IMR-90 (cell line): ENCODE measurements around the gene ANKRD40. TPM values are rescaled to one million over a fixed set of nuclear protein-coding genes. Genes with fewer than 3 reads are reported as not detected.

Experiments
- ATAC-seq: fragments of 200-7000 bp; cut with Tn5 transposase; 2 replicates; pipeline ENCODE4 v1.9.1; 2020; ENCODE audit warnings: low read depth, mild to moderate bottlenecking, moderate library complexity
- BruUV-seq: library from RNA; stranded (reverse); fragments of 400-500 nt; replicated peaks from 2 replicates; lab custom pipeline; 2021; lab: Mats Ljungman, UMichigan
- CTCF ChIA-PET: fragments of 300-600 bp; formaldehyde crosslinking; extraction: SDS; loops from one replicate; lab custom pipeline; 2021; ENCODE audit warnings: antibody characterized with exemption; lab: Yijun Ruan, JAX
- POLR2A ChIA-PET: fragments of 300-600 bp; sonication (Branson Sonifier 250); formaldehyde crosslinking; loops from one replicate; lab custom pipeline; 2022; ENCODE audit warnings: antibody characterized with exemption; ENCODE audit not compliant: unreplicated experiment; lab: Charles Lee
- DNase-seq: peaks from one replicate; pipeline ENCODE4 v3.0.0; 2013
- H2AFZ ChIP-seq: replicated peaks from 2 replicates; pipeline ENCODE3; 2013; ENCODE audit warnings: low read length, mild to moderate bottlenecking; ENCODE audit not compliant: poor library complexity
- H2AK5ac ChIP-seq: 2 replicates; pipeline ENCODE4 v1.6.1; 2013; ENCODE audit warnings: low read depth, low read length, inconsistent platforms
- H2AK9ac ChIP-seq: replicated peaks from 2 replicates; pipeline ENCODE3; 2013; ENCODE audit warnings: mild to moderate bottlenecking, low read depth, low read length, moderate library complexity; ENCODE audit not compliant: poor library complexity
- H2BK120ac ChIP-seq: 2 replicates; pipeline ENCODE4 v1.6.1; 2013; ENCODE audit warnings: low read depth, low read length, inconsistent platforms
- H2BK15ac ChIP-seq: 3 replicates; pipeline ENCODE4 v1.6.1; 2013; ENCODE audit warnings: low read depth, low read length, inconsistent platforms
- H2BK20ac ChIP-seq: 2 replicates; pipeline ENCODE4 v1.6.1; 2013; ENCODE audit warnings: low read depth, mild to moderate bottlenecking, inconsistent platforms, low read length, moderate library complexity
- H2BK5ac ChIP-seq: 2 replicates; pipeline ENCODE4 v1.6.1; 2013; ENCODE audit warnings: mild to moderate bottlenecking, low read depth, low read length, inconsistent platforms; ENCODE audit not compliant: poor library complexity, severe bottlenecking
- H3K14ac ChIP-seq: replicated peaks from 2 replicates; pipeline ENCODE4 v1.6.1; 2013; ENCODE audit warnings: low read depth, low read length, inconsistent platforms
- H3K18ac ChIP-seq: 2 replicates; pipeline ENCODE4 v1.6.1; 2013; ENCODE audit warnings: low read depth, low read length, control low read depth
- H3K23ac ChIP-seq: 2 replicates; pipeline ENCODE4 v1.6.1; 2013; ENCODE audit warnings: low read depth, low read length, inconsistent platforms
- H3K27ac ChIP-seq: 2 replicates; pipeline ENCODE4 v1.5.1; 2013; ENCODE audit warnings: mild to moderate bottlenecking, control low read depth, low read length; ENCODE audit not compliant: insufficient read depth
- H3K27me3 ChIP-seq: 2 replicates; pipeline ENCODE4 v1.6.1; 2013; ENCODE audit warnings: low read length; ENCODE audit not compliant: control insufficient read depth, insufficient read depth
- H3K36me3 ChIP-seq: 2 replicates; pipeline ENCODE4 v1.6.1; 2013; ENCODE audit warnings: low read length, mixed read lengths; ENCODE audit not compliant: control insufficient read depth, insufficient read depth
- H3K4ac ChIP-seq: 2 replicates; pipeline ENCODE4 v1.6.1; 2013; ENCODE audit warnings: low read depth, low read length, inconsistent platforms
- H3K4me1 ChIP-seq: 2 replicates; pipeline ENCODE4 v1.6.1; 2013; ENCODE audit warnings: low read length, mixed read lengths; ENCODE audit not compliant: control insufficient read depth, insufficient read depth
- H3K4me2 ChIP-seq: 2 replicates; pipeline ENCODE4 v1.6.1; 2013; ENCODE audit warnings: low read depth, mild to moderate bottlenecking, control low read depth, low read length, moderate library complexity
- H3K4me3 ChIP-seq: 2 replicates; pipeline ENCODE4 v1.5.1; 2013; ENCODE audit warnings: low read depth, mild to moderate bottlenecking, control low read depth, low read length, moderate library complexity; ENCODE audit not compliant: insufficient read depth
- H3K56ac ChIP-seq: 2 replicates; pipeline ENCODE4 v1.6.1; 2013; ENCODE audit warnings: low read length, inconsistent platforms; ENCODE audit not compliant: insufficient read depth; ENCODE audit errors: extremely low read depth
- H3K79me1 ChIP-seq, 2 experiments: 2 replicates each; pipeline ENCODE4 v1.6.1; 2013; ENCODE audit warnings: low read length in 2 of 2, inconsistent platforms in 1 of 2, low read depth in 1 of 2
- H3K9ac ChIP-seq: 2 replicates; pipeline ENCODE4 v1.6.1; 2013; ENCODE audit warnings: low read depth, low read length, control low read depth
- H3K9me1 ChIP-seq: 2 replicates; pipeline ENCODE4 v1.6.1; 2013; ENCODE audit warnings: low read length, inconsistent platforms; ENCODE audit not compliant: insufficient read depth
- H3K9me3 ChIP-seq: 2 replicates; pipeline ENCODE4 v1.6.1; 2013; ENCODE audit warnings: low read length; ENCODE audit not compliant: control insufficient read depth, insufficient read depth
- H4K20me1 ChIP-seq: 2 replicates; pipeline ENCODE4 v1.6.1; 2013; ENCODE audit warnings: low read length, inconsistent platforms; ENCODE audit not compliant: insufficient read depth
- H4K5ac ChIP-seq: 2 replicates; pipeline ENCODE4 v1.6.1; 2013; ENCODE audit warnings: mild to moderate bottlenecking, low read depth, low read length, control low read depth
- H4K8ac ChIP-seq, 2 experiments: 2 replicates each; pipeline ENCODE4 v1.6.1; 2013; ENCODE audit warnings: low read depth in 2 of 2, low read length in 2 of 2, control low read depth in 1 of 2, inconsistent platforms in 1 of 2
- H4K91ac ChIP-seq: 2 replicates; pipeline ENCODE4 v1.6.1; 2013; ENCODE audit warnings: low read depth, low read length, inconsistent platforms; ENCODE audit not compliant: insufficient read depth
- BHLHE40 ChIP-seq: fragments of 150-350 bp; IDR thresholded peaks from 2 replicates; pipeline ENCODE4 v1.6.1; 2016; ENCODE audit warnings: mild to moderate bottlenecking, low read depth, low read length
- CEBPB ChIP-seq: IDR thresholded peaks from 2 replicates; pipeline ENCODE4 v1.6.1; 2012; ENCODE audit warnings: low read depth, low read length, improper control_type of control experiment
- CHD1 ChIP-seq: IDR thresholded peaks from 2 replicates; pipeline ENCODE4 v1.6.1; 2012; ENCODE audit warnings: low read depth, low read length, improper control_type of control experiment
- ELK1 ChIP-seq: fragments of 150-350 bp; IDR thresholded peaks from 2 replicates; pipeline ENCODE4 v1.6.1; 2016; ENCODE audit warnings: low read depth, mild to moderate bottlenecking, low read length, moderate library complexity, borderline replicate concordance
- FOS ChIP-seq: fragments of 150-350 bp; IDR thresholded peaks from 2 replicates; pipeline ENCODE4 v1.6.1; 2016; ENCODE audit warnings: low read depth, low read length
- MAFK ChIP-seq: IDR thresholded peaks from 2 replicates; pipeline ENCODE4 v1.6.1; 2012; ENCODE audit warnings: low read depth, low read length, improper control_type of control experiment
- MAZ ChIP-seq: IDR thresholded peaks from 2 replicates; pipeline ENCODE4 v1.6.1; 2012; ENCODE audit warnings: low read depth, mild to moderate bottlenecking, low read length, improper control_type of control experiment, moderate library complexity, borderline replicate concordance
- MXI1 ChIP-seq: IDR thresholded peaks from 2 replicates; pipeline ENCODE4 v1.6.1; 2012; ENCODE audit warnings: low read depth, mild to moderate bottlenecking, low read length, moderate library complexity, borderline replicate concordance
- RAD21 ChIP-seq: IDR thresholded peaks from 2 replicates; pipeline ENCODE4 v1.6.1; 2012; ENCODE audit warnings: low read length, improper control_type of control experiment
- RCOR1 ChIP-seq: IDR thresholded peaks from 2 replicates; pipeline ENCODE4 v1.6.1; 2012; ENCODE audit warnings: mild to moderate bottlenecking, low read length, improper control_type of control experiment; ENCODE audit not compliant: insufficient replicate concordance
- RFX5 ChIP-seq: IDR thresholded peaks from 2 replicates; pipeline ENCODE4 v1.8.0; 2012; ENCODE audit warnings: low read depth, mild to moderate bottlenecking, low read length, moderate library complexity
- SMC3 ChIP-seq: fragments of 150-350 bp; IDR thresholded peaks from 2 replicates; pipeline ENCODE4 v1.6.1; 2016; ENCODE audit warnings: low read depth, mild to moderate bottlenecking, antibody characterized with exemption, low read length, moderate library complexity
- WGBS, 2 experiments: methylation state at CpG; one replicate each; pipeline versions ENCODE4 v1.1.5 to v1.1.7; 2013; ENCODE audit warnings: missing lambda C conversion rate in 2 of 2; ENCODE audit not compliant: insufficient read length in 1 of 2; ENCODE audit errors: extremely low coverage in 2 of 2; 5-methylcytosine and 5-hydroxymethylcytosine counted together
- dilution Hi-C: fragments of 300-500 bp; cut with HindIII; formaldehyde crosslinking; loops from one replicate; pipeline ENCODE4 v1.14.3; 2018; ENCODE audit warnings: low sequenced_read_pairs; ENCODE audit not compliant: unreplicated experiment
- in situ Hi-C: fragments of 300-500 bp; cut with MboI; formaldehyde crosslinking; loops from 3 replicates; pipeline ENCODE4 v1.14.3; 2019; ENCODE audit warnings: low sequenced_read_pairs, inconsistent platforms, mixed read lengths
- intact Hi-C: fragments of 100-400 bp; cut with micrococcal nuclease; formaldehyde crosslinking; loops from 2 replicates; pipeline ENCODE4 v1.10.0; 2022
- polyA plus RNA-seq, 3 experiments: library from polyadenylated mRNA; depleted of rRNA; stranded (reverse); fragments of >200 nt; gene quantifications; 2 replicates each; pipeline ENCODE4 v1.2.3, GENCODE V29; 2012; ENCODE audit warnings: low replicate concordance in 1 of 3
- total RNA-seq: library from RNA; depleted of rRNA; stranded (reverse); fragments of >200 nt; gene quantifications from 2 replicates; pipeline ENCODE4 v1.2.3, GENCODE V29; 2012
- TF ChIP-seq, protein P1 (sequence below): conservative IDR thresholded peaks from 2 replicates; pipeline ENCODE4 v1.5.1; 2012; ENCODE audit warnings: mild to moderate bottlenecking, low read depth, low read length, improper control_type of control experiment
- TF ChIP-seq, protein P2 (sequence below): fragments of 150-350 bp; IDR thresholded peaks from 2 replicates; pipeline ENCODE4 v1.6.1; 2017; ENCODE audit warnings: mild to moderate bottlenecking, antibody characterized with exemption, low read length, low read depth

ANKRD40 gene
- total and polyA plus RNA-seq, 2 of the 4 experiments (the other 2 are of a cell fraction) = 23.4 to 35.8 TPM

DNA sequence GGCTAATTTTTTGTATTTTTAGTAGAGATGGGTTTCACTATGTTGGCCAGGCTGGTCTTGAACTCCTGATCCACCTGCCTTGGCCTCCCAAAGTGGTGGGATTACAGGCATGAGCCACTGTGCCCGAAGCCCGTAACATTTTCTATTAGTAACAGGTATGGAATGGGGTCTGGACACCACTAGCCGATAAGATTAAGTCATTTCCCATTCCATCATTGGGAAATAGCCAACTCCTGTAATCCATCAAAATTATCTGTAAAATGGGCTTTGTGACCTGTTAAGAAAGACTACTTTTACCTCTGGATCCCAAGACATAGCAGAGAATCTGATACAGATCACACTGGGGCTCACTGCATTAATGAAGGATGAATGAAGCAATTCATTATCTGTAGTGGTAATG lies 7.8 kb upstream of the ANKRD40 start:
- Histone ChIP-seq H3K36me3 (no peaks in the 10 kb centered on the region), H4K20me1 (peaks cover 10% of the 10 kb centered on the region; the same call in 1 of the 2 replicates), H3K4me1 (no peaks in the 10 kb centered on the region), H2BK15ac (no peak overlapping the region), H3K18ac (no peak overlapping the region), H3K9me1 (no peaks in the 10 kb centered on the region), H4K8ac (no peak overlapping the region), H4K5ac (no peak overlapping the region), H3K4me2 (no peak overlapping the region), H3K79me1 (peaks cover 0 to 5% of the 10 kb centered on the region in 2 experiments; a peak in 2 of 4 replicates), H3K9me3 (no peaks in the 10 kb centered on the region), H2AFZ (no peak overlapping the region), H2BK120ac (no peak overlapping the region), H3K27ac (no peak overlapping the region), H2AK9ac (no peak overlapping the region), H3K4me3 (no peak overlapping the region), H3K9ac (no peak overlapping the region), H3K27me3 (0 out of 2 replicates have a peak, but pooled peaks cover 1% of the 10 kb centered on the region), H4K91ac (no peak overlapping the region), H3K56ac (no peak overlapping the region), H3K4ac (no peak overlapping the region), H3K23ac (no peak overlapping the region), H2BK5ac (no peak overlapping the region), H2AK5ac (no peak overlapping the region), H3K14ac (no peak overlapping the region), H2BK20ac (no peak overlapping the region)
- ATAC-seq = no peak
- POLR2A ChIA-PET = no interaction called here
- in situ Hi-C loops (no loop called here), intact Hi-C loops (no loop called here), dilution Hi-C loops (no loop called here)
- DNase-seq = no peak
- TF ChIP-seq MAZ (no peak), RAD21 (no peak), FOS (no peak), SMC3 (no peak), MAFK (no peak), CEBPB (no peak), CHD1 (no peak), ELK1 (no peak), BHLHE40 (no peak), RCOR1 (no peak), MXI1 (no peak), RFX5 (no peak)
- TF ChIP-seq, protein P1, sequence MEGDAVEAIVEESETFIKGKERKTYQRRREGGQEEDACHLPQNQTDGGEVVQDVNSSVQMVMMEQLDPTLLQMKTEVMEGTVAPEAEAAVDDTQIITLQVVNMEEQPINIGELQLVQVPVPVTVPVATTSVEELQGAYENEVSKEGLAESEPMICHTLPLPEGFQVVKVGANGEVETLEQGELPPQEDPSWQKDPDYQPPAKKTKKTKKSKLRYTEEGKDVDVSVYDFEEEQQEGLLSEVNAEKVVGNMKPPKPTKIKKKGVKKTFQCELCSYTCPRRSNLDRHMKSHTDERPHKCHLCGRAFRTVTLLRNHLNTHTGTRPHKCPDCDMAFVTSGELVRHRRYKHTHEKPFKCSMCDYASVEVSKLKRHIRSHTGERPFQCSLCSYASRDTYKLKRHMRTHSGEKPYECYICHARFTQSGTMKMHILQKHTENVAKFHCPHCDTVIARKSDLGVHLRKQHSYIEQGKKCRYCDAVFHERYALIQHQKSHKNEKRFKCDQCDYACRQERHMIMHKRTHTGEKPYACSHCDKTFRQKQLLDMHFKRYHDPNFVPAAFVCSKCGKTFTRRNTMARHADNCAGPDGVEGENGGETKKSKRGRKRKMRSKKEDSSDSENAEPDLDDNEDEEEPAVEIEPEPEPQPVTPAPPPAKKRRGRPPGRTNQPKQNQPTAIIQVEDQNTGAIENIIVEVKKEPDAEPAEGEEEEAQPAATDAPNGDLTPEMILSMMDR = no peak
- TF ChIP-seq, protein P2, sequence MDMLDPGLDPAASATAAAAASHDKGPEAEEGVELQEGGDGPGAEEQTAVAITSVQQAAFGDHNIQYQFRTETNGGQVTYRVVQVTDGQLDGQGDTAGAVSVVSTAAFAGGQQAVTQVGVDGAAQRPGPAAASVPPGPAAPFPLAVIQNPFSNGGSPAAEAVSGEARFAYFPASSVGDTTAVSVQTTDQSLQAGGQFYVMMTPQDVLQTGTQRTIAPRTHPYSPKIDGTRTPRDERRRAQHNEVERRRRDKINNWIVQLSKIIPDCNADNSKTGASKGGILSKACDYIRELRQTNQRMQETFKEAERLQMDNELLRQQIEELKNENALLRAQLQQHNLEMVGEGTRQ = no peak
- CTCF ChIA-PET = no interaction called here
- WGBS, 2 experiments = no CpG with 5 or more reads among the region's 3 CpGs
- no TSS peak for BruUV-seq
